HG03025 (cell line): ENCODE data around the gene MSI2.

Experiments used
- ATAC-seq: cut with Tn5 transposase; IDR thresholded peaks from one replicate; pipeline ENCODE4 v1.9.1; 2021; ENCODE audit warnings: mild to moderate bottlenecking, moderate library complexity; ENCODE audit not compliant: unreplicated experiment, low FRiP score

The MSI2 gene

GRCh38 chr17:57338257-57338914, 82.1 kb downstream of the MSI2 start:
- ATAC-seq: no peak

GRCh38 chr17:57340160-57340981, 84.0 kb downstream of the MSI2 start:
- no peak for ATAC-seq

GRCh38 chr17:57341611-57342540, 85.6 kb downstream of the MSI2 start:
- ATAC-seq: no peak

GRCh38 chr17:57342963-57343589, 86.8 kb downstream of the MSI2 start:
- no peak for ATAC-seq

- ATAC-seq: no peak
Measured at GRCh38 chr17:57343717-57344116, 87.4 kb downstream of the MSI2 start.

- ATAC-seq: no peak
Measured at GRCh38 chr17:57344261-57344660, 87.9 kb downstream of the MSI2 start.

- ATAC-seq: no peak
Measured at GRCh38 chr17:57349541-57350247, 93.4 kb downstream of the MSI2 start.

- no peak for ATAC-seq
Measured at GRCh38 chr17:57350266-57350665, 93.9 kb downstream of the MSI2 start.

- no peak for ATAC-seq
Measured at GRCh38 chr17:57352665-57353175, 96.4 kb downstream of the MSI2 start.

- ATAC-seq: no peak
Measured at GRCh38 chr17:57354673-57355072, 98.3 kb downstream of the MSI2 start.

GRCh38 chr17:57355090-57355859, 99.0 kb downstream of the MSI2 start:
- no peak for ATAC-seq

GRCh38 chr17:57356153-57356718, 99.9 kb downstream of the MSI2 start:
- no peak for ATAC-seq

- ATAC-seq: peak; percentile 59
Measured at GRCh38 chr17:57356719-57357391, 100.5 kb downstream of the MSI2 start.

GRCh38 chr17:57357392-57357784, 101.1 kb downstream of the MSI2 start:
- ATAC-seq: peak; percentile 20

GRCh38 chr17:57357830-57358430, 101.6 kb downstream of the MSI2 start:
- ATAC-seq: peak; percentile 48

- no peak for ATAC-seq
Measured at GRCh38 chr17:57360266-57360665, 103.9 kb downstream of the MSI2 start.

GRCh38 chr17:57362797-57363556, 106.7 kb downstream of the MSI2 start:
- ATAC-seq: no peak
